Non-pigmented ciliary epithelial cell (primary cell): ENCODE results near the gene CTTNBP2.

Source experiments
- DNase-seq: peaks from one replicate; pipeline ENCODE4 v3.0.0-alpha.2; 2010; ENCODE audit warnings: low read depth

Gene CTTNBP2

DNA sequence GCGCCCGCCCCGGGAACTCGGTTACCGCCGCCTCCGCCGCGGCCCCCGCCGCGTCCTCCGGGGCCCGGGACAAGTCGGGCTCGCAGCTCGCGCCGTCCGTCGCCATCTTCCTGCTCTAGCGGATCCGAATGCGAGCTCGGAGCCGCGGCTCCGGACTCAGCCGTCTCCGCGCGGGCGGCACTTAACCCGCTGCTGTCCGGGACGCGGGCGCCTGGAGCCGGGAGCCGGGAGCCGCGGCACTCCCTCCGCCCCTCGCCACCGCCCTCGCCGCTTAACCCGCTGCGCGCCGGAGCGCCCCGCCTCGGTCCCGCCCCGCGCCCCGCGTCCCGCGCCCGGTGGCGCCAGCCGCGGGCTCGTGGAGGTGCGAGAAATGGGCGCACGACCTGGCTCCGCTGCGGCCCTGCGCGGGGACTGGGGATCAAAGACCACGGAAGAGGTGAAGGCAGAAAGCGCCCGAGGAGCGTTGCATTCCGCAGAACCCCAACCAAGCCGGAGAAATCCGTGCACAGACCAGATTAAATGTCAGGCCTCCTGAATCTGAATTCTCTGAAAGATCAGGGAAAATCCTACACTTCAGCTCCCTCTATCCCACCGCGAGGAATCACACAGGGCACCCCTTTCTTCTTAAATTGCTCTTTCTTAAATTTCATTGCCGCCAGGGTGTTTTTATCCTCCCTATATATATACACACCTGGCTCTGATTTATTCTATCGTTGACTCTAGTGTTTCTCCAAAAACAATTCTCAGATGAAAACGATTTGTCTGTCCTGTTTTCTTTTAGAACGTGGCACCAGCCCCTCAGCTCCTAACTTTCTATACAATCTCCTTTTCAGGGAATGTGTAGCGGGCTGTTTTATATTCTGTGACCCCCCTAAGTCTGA, at the start of gene CTTNBP2:
Gene CTTNBP2 (minus strand): TSS at position 132 of the 881 bp plus-strand sequence. CDS start 26 bp downstream, at position 106.
- DNase-seq, result no peak

- no peak for DNase-seq
Measured at GRCh38 chr7:117916309-117916708, 43.1 kb upstream of the CTTNBP2 start.

- no peak for DNase-seq
Measured at GRCh38 chr7:117912421-117912820, 39.2 kb upstream of the CTTNBP2 start.

- no peak for DNase-seq
Measured at GRCh38 chr7:117908031-117908795, 35.0 kb upstream of the CTTNBP2 start.

- DNase-seq, result no peak
Measured at GRCh38 chr7:117907049-117907640, 33.9 kb upstream of the CTTNBP2 start.

GRCh38 chr7:117902314-117902889, 29.2 kb upstream of the CTTNBP2 start:
- no peak for DNase-seq

- DNase-seq, result no peak
Measured at GRCh38 chr7:117901089-117901797, 28.0 kb upstream of the CTTNBP2 start.

- DNase-seq, result no peak
Measured at GRCh38 chr7:117896339-117896738, 23.1 kb upstream of the CTTNBP2 start.

- DNase-seq, result no peak
Measured at GRCh38 chr7:117895276-117895675, 22.0 kb upstream of the CTTNBP2 start.

- no peak for DNase-seq
Measured at GRCh38 chr7:117894037-117894436, 20.8 kb upstream of the CTTNBP2 start.

DNA sequence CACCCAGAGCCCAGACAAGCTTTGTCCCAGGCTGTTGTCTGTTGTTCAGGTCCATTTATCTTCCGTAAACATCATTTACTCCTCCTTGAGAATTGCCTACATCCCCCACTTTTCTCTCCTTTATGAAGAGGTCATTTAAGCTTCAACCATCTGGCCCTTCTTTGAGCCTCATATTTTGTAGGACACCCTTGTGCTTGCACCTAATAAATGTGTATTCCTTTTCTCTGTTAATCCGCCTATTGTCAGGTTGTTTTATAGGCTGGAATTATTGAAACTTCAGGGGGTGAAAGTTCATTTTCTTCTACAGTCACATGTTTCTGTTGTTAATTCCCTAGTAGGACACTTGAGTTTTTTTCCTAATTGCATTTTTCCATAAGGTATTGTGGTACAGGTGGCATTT, 19.6 kb upstream of the CTTNBP2 start:
- no peak for DNase-seq

DNA sequence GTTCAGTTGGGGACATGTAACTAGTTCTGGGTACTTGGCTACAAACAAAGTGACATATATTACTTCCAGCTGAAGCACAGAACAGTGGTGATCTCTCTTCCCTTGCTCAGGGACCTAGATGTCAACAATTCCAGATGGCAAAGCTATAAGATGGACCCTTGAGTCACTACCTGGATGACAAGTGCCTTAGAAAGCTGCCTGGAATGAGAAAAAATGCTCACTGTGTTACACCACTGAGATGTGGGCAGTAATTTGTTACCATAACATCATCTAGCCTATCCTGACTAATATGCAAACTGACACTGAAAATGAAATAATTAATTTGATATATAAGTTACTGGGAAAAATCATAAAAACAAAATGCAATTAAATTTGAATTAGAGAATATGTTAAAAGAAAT, 16.4 kb upstream of the CTTNBP2 start:
- DNase-seq, result no peak

DNA sequence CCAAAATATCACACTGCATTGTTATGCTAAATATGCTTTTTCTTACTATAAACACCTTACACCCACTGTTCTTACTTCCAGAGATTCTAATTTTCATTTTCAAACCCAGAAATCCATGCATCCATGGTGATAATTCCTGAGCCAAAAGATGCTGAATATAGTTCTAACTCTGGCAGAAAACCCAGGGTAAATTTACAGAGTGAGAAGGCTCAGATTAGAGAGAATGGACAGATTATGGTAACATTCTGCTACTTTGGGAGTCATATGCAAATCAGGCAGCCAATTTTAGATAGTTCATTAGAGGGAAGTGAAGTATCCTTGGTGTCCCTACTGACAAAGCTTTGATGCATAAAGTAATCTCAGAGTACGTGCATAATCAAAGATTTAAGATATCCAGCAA, 15.4 kb upstream of the CTTNBP2 start:
- no peak for DNase-seq

DNA sequence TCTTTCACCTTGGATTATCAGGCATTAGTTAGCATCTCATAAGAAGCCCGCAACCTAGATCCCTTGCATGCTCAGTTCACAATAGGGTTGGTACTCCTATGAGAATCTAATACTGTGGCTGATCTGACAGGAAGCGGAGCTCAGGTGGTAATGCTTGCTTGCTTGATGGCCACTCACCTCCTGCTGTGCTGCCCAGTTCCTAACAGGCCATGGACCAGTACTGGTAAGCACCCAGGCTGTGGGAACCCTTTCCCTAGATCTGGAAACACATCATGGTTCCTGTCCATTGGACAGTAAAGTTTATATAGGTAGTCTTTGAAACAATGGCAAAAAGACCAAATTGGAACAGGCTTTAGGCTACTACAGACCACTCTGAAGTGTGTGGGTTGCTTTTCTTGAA, 9.4 kb upstream of the CTTNBP2 start:
- DNase-seq, result no peak

- DNase-seq, result no peak
Measured at GRCh38 chr7:117876761-117877160, 3.5 kb upstream of the CTTNBP2 start.

DNA sequence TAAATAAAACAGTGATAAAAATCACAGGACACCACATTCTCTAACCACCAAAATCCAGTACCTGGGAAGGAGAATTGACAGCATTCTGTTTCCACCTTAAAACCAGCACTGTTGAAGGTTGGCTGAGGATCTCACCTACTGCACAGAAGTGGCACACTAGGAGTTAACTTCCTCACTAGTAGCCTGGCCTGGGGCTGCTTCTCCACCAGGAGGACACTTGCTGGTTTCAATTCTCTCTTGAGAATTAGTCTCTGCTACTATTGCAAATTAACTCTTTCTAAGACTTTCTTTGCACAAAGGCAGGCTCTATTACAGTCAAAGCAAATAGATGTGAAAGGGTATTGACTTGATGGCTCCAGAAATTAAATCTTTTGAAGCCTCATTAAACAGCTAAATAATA, 2.3 kb upstream of the CTTNBP2 start:
- DNase-seq, result no peak

DNA sequence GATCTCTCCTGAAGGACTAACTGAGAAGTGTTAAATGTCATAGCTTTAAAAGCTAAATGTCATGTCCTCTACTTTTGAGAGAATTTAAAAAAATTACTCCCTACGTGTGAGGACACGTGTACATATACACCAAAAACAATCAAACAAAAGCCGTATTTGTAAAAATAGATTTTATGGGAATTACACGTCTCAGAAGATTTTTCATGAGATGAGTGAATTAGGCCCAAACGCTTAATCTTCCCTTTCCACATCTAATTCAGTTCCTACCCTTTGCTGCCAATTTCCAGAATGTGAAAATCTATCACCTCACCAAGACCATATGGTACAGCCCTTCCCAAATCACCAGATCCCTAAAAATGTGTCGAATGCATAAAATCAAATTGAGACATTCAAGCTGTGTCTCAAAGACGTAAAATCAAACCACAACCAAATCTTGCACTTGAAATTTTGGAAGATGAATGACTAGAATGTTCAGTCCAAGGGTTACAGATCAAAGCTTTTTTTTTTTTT, 1.0 kb upstream of the CTTNBP2 start:
- DNase-seq, result no peak

DNA sequence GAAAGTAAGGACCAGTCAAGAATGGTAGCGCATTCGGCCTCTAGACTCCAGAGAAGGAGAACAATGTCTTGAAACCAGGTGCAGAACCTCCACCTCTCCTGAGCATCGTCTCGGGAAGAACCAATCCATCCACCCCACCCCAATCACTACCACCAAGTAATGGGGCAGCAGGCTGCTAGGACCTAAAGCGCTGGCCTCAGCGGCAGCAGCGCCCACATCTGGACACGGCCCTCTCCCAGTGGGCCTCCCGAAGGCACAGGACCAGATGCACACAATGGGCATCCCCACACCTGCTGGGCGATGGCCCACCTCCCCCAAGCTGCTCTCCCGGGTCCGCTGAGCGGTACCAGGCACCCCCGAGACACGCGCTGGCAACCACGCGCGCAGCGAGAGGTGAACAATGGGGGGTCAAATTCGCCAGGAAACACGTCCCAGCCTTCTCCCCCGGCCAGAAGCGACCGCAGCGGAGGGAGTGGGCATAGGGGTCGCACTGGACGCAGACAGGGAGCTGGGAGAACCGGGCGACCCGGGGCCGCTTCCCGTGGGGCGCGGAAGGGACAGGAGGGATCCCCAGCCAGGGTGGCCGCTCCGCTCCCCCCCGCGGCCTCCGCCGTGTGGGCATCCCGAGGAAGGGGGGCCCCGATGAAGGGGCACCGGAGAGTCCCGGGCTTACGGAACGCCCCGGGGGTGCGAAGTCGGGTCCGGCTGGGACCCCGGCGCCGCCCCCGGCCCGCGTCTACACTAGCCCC, 506 bp downstream of the CTTNBP2 start:
- DNase-seq, result no peak

- DNase-seq, result no peak
Measured at GRCh38 chr7:117871778-117872538, 1.3 kb downstream of the CTTNBP2 start.

DNA sequence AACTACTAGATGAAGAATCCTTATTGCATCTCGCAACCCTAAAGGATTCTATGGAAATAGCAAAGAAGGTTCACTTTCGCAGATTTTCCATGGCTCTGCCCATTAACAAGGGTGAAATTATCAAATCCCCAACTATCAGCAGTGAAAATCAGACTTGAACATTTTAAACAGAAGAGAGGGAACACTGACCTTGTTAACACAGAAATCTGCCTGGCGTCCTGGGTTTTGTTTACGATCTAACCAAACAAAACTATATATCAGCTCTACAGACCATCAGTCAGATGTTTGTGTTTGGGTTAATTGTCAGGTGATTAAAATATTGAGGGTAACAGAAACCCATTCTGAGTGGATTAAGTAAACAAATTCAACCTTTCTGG, 1.9 kb downstream of the CTTNBP2 start:
- no peak for DNase-seq
